GM19463 (cell line): Measurements from ENCODE around the gene OSBPL8.
"Not testable (repeated sequence)": the region's sequence is repeated elsewhere in the genome, so short reads cannot be mapped to it uniquely, and the experiment has no call there.

Experiments used
- ATAC-seq: cut with Tn5 transposase; IDR thresholded peaks from one replicate; pipeline ENCODE4 v1.9.1; 2021; ENCODE audit warnings: mild to moderate bottlenecking, moderate library complexity; ENCODE audit not compliant: unreplicated experiment

Gene OSBPL8

GRCh38 chr12:76426160-76426559, 133.4 kb downstream of the OSBPL8 start:
- ATAC-seq = no peak

- ATAC-seq = no peak
Observed at GRCh38 chr12:76424941-76425340, 134.6 kb downstream of the OSBPL8 start.

- no peak for ATAC-seq
Observed at GRCh38 chr12:76422543-76423438, 136.8 kb downstream of the OSBPL8 start.

- no peak for ATAC-seq
Observed at GRCh38 chr12:76422154-76422542, 137.4 kb downstream of the OSBPL8 start.

- ATAC-seq = no peak
Observed at GRCh38 chr12:76421046-76421445, 138.5 kb downstream of the OSBPL8 start.

GRCh38 chr12:76420222-76420621, 139.3 kb downstream of the OSBPL8 start:
- ATAC-seq = no peak

GRCh38 chr12:76417116-76417515, 142.5 kb downstream of the OSBPL8 start:
- ATAC-seq = no peak

- ATAC-seq = no peak
Observed at GRCh38 chr12:76413121-76413520, 146.4 kb downstream of the OSBPL8 start.

- no peak for ATAC-seq
Observed at GRCh38 chr12:76410781-76411180, 148.8 kb downstream of the OSBPL8 start.

GRCh38 chr12:76410371-76410770, 149.2 kb downstream of the OSBPL8 start:
- ATAC-seq = no peak

GRCh38 chr12:76409074-76409473, 150.5 kb downstream of the OSBPL8 start:
- ATAC-seq = no peak

- no peak for ATAC-seq
Observed at GRCh38 chr12:76407710-76408109, 151.9 kb downstream of the OSBPL8 start.

- no peak for ATAC-seq
Observed at GRCh38 chr12:76402259-76402658, 157.3 kb downstream of the OSBPL8 start.

GRCh38 chr12:76400136-76400535, 159.4 kb downstream of the OSBPL8 start:
- no peak for ATAC-seq

- no peak for ATAC-seq
Observed at GRCh38 chr12:76399040-76399439, 160.5 kb downstream of the OSBPL8 start.

- ATAC-seq = no peak
Observed at GRCh38 chr12:76398106-76398505, 161.5 kb downstream of the OSBPL8 start.

- no peak for ATAC-seq
Observed at GRCh38 chr12:76391461-76391860, 168.1 kb downstream of the OSBPL8 start.

GRCh38 chr12:76387614-76388013, 172.0 kb downstream of the OSBPL8 start:
- no peak for ATAC-seq

GRCh38 chr12:76384560-76384959, 175.0 kb downstream of the OSBPL8 start:
- no peak for ATAC-seq

- no peak for ATAC-seq
Observed at GRCh38 chr12:76383988-76384387, 175.6 kb downstream of the OSBPL8 start.

GRCh38 chr12:76379261-76379660, 180.3 kb downstream of the OSBPL8 start:
- ATAC-seq = no peak

- ATAC-seq = not testable (repeated sequence)
Observed at GRCh38 chr12:76376876-76377275, 182.7 kb downstream of the OSBPL8 start.

GRCh38 chr12:76375939-76376338, 183.6 kb downstream of the OSBPL8 start:
- ATAC-seq = no peak
